ENCODE data around the gene LEP. TPM values are rescaled to one million over a fixed set of nuclear protein-coding genes. Genes with fewer than 3 reads are reported as not detected.
"Not testable (repeated sequence)": the region's sequence is repeated elsewhere in the genome, so short reads cannot be mapped to it uniquely, and the experiment has no call there.

The LEP gene
- total RNA-seq, 1 donor from 2014 or later: not detected

DNA sequence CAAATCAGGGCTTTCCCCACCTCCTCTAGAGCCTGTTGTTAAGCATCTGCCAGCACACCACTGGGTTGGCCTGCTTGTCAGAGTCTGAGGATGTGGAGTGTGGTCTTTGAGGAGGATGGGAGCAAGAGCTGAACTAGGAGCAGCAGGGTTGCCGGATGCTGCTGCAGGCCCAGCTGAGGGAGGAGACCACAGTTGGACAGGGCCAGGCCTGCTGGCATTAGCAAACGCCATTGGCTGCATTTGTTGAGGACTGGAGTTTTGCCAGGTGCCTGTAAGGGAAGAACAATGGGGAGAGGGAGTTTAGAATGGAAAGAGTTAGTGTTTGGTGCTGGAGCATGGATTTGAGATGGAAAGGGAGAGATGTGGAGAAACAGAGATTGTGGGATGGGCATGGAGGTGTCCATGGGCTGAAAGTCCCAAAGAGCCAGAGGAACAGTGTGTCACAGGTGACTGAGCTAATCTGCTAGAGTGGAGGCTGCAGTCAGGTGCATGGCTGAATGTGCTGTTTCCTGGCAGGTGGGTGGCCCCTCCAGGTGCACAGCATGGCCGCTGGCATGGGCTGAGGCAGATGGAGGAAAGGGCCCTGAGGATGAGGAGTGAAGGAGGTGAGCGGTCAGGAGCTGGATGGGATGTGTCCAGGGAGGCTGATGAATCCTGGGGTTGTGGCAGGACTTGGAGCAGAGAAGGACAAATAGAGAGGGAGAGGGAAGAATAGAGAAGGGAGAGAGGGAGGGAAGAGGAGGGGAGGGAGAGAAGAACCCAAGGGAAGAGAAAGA, 40.7 kb downstream of the LEP start:
- Mint-ChIP-seq H3K27ac (ENCODE audit: unreplicated experiment) (no peak overlapping the region), H3K36me3 (ENCODE audit: unreplicated experiment) (peaks cover 20% of the 10 kb centered on the region)
- no peak for DNase-seq

DNA sequence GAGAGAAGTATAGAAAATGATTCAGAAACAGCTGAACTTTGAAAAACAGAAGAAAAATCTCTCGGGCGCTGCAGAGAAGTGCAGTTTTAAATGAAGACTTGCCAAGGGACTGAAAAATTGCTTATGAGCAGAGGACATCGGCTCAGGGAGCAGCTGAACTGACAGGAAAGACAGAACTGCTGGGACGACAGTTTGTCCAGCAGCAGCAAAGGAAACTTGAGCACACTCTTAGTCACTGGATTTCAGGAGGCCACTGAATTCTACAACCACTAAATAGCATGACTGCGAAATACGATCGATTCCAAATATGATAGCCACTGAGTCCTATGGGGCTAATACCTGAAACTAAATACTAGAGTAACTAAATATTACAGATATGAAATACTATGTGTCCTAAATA, 43.0 kb downstream of the LEP start:
- TF ChIP-seq, protein P1, sequence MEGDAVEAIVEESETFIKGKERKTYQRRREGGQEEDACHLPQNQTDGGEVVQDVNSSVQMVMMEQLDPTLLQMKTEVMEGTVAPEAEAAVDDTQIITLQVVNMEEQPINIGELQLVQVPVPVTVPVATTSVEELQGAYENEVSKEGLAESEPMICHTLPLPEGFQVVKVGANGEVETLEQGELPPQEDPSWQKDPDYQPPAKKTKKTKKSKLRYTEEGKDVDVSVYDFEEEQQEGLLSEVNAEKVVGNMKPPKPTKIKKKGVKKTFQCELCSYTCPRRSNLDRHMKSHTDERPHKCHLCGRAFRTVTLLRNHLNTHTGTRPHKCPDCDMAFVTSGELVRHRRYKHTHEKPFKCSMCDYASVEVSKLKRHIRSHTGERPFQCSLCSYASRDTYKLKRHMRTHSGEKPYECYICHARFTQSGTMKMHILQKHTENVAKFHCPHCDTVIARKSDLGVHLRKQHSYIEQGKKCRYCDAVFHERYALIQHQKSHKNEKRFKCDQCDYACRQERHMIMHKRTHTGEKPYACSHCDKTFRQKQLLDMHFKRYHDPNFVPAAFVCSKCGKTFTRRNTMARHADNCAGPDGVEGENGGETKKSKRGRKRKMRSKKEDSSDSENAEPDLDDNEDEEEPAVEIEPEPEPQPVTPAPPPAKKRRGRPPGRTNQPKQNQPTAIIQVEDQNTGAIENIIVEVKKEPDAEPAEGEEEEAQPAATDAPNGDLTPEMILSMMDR (IDR thresholded peaks at IDR 0.05; ENCODE audit: partially characterized antibody, unreplicated experiment): no peak
- DNase-seq: no peak
- Mint-ChIP-seq H3K4me3 (ENCODE audit: unreplicated experiment) (no peak overlapping the region), H3K27me3 (ENCODE audit: unreplicated experiment) (peaks cover 7% of the 10 kb centered on the region), H3K9me3 (ENCODE audit: unreplicated experiment) (peaks cover 7% of the 10 kb centered on the region), H3K27ac (ENCODE audit: unreplicated experiment) (no peak overlapping the region), H3K36me3 (ENCODE audit: unreplicated experiment) (peaks cover 20% of the 10 kb centered on the region), H3K4me1 (ENCODE audit: low read depth, unreplicated experiment) (no peaks in the 10 kb centered on the region)

More for the DNA sequence above, 40.7 kb downstream of the LEP start:
- Mint-ChIP-seq H3K9me3 (ENCODE audit: unreplicated experiment) (peaks cover 10% of the 10 kb centered on the region), H3K4me1 (ENCODE audit: low read depth, unreplicated experiment) (no peaks in the 10 kb centered on the region), H3K27me3 (ENCODE audit: unreplicated experiment) (peaks cover 9% of the 10 kb centered on the region), H3K4me3 (ENCODE audit: unreplicated experiment) (no peak overlapping the region)
- TF ChIP-seq, protein P1 (IDR thresholded peaks at IDR 0.05; ENCODE audit: partially characterized antibody, unreplicated experiment): no peak

GRCh38 chr7:128287556-128287955, 46.5 kb downstream of the LEP start:
- H3K9me3 Mint-ChIP-seq (ENCODE audit: unreplicated experiment): peaks cover 2% of the 10 kb centered on the region
- TF ChIP-seq, protein P1 (IDR thresholded peaks at IDR 0.05; ENCODE audit: partially characterized antibody, unreplicated experiment): no peak
- no peaks in the 10 kb centered on the region for H3K4me1 Mint-ChIP-seq (ENCODE audit: low read depth, unreplicated experiment)
- no peak for DNase-seq
- H3K27ac Mint-ChIP-seq (ENCODE audit: unreplicated experiment): no peak overlapping the region
- peaks cover 21% of the 10 kb centered on the region for H3K36me3 Mint-ChIP-seq (ENCODE audit: unreplicated experiment)
- no peak overlapping the region for H3K4me3 Mint-ChIP-seq (ENCODE audit: unreplicated experiment)
- peaks cover 2% of the 10 kb centered on the region for H3K27me3 Mint-ChIP-seq (ENCODE audit: unreplicated experiment)

- H3K4me3 Mint-ChIP-seq (ENCODE audit: unreplicated experiment); H3K27me3 Mint-ChIP-seq (ENCODE audit: unreplicated experiment); H3K36me3 Mint-ChIP-seq (ENCODE audit: unreplicated experiment); H3K27ac Mint-ChIP-seq (ENCODE audit: unreplicated experiment); DNase-seq; H3K9me3 Mint-ChIP-seq (ENCODE audit: unreplicated experiment): not testable (repeated sequence)
- H3K4me1 Mint-ChIP-seq (ENCODE audit: low read depth, unreplicated experiment): peaks cover 13% of the 10 kb centered on the region
Measured at GRCh38 chr7:128298004-128298403, 56.9 kb downstream of the LEP start.

GRCh38 chr7:128299109-128299607, 58.1 kb downstream of the LEP start:
- Mint-ChIP-seq H3K36me3 (ENCODE audit: unreplicated experiment) (no peaks in the 10 kb centered on the region), H3K27ac (ENCODE audit: unreplicated experiment) (no peak overlapping the region), H3K4me3 (ENCODE audit: unreplicated experiment) (no peak overlapping the region), H3K9me3 (ENCODE audit: unreplicated experiment) (no peaks in the 10 kb centered on the region), H3K27me3 (ENCODE audit: unreplicated experiment) (no peaks in the 10 kb centered on the region), H3K4me1 (ENCODE audit: low read depth, unreplicated experiment) (peaks cover 13% of the 10 kb centered on the region)
- TF ChIP-seq, protein P1 (IDR thresholded peaks at IDR 0.05; ENCODE audit: partially characterized antibody, unreplicated experiment): no peak
- no peak for DNase-seq

All from glutamatergic neuron (in vitro differentiated cells).